Astrocyte (in vitro differentiated cells and primary cell): ENCODE measurements around the gene ST3GAL2. TPM values are rescaled to one million over a fixed set of nuclear protein-coding genes. Genes with fewer than 3 reads are reported as not detected.

ENCODE experiments used
- DNase-seq: peaks from one replicate; pipeline ENCODE4 v3.0.0-alpha.2; 2010; ENCODE audit warnings: low read depth
- FAIRE-seq: peaks from 2 replicates; lab custom pipeline; 2011; peaks lifted over from hg19 to GRCh38; lab: Jason Lieb, UNC
- H2AFZ ChIP-seq: 2 replicates; pipeline ENCODE4 v1.6.0; 2012; ENCODE audit warnings: low read depth, low read length, inconsistent platforms
- H3K27ac ChIP-seq: 2 replicates; pipeline ENCODE4 v1.5.1; 2011; ENCODE audit warnings: low read depth, low read length, inconsistent platforms
- H3K27me3 ChIP-seq: 2 replicates; pipeline ENCODE4 v1.6.0; 2011; ENCODE audit warnings: low read length, inconsistent platforms; ENCODE audit not compliant: insufficient read depth
- H3K36me3 ChIP-seq: 2 replicates; pipeline ENCODE4 v1.5.1; 2011; ENCODE audit warnings: low read length, inconsistent platforms; ENCODE audit not compliant: insufficient read depth
- H3K4me1 ChIP-seq: 2 replicates; pipeline ENCODE4 v1.5.1; 2011; ENCODE audit warnings: low read length, inconsistent platforms; ENCODE audit not compliant: insufficient read depth
- H3K4me2 ChIP-seq: 2 replicates; pipeline ENCODE4 v1.6.0; 2012; ENCODE audit warnings: low read length, inconsistent platforms
- H3K4me3 ChIP-seq: 2 replicates; pipeline ENCODE4 v1.5.1; 2011; ENCODE audit warnings: low read depth, mild to moderate bottlenecking, low read length, inconsistent platforms; ENCODE audit not compliant: insufficient read depth
- H3K79me2 ChIP-seq: 2 replicates; pipeline ENCODE4 v1.6.0; 2012; ENCODE audit warnings: mild to moderate bottlenecking, low read length, inconsistent platforms; ENCODE audit not compliant: insufficient read depth
- H3K9ac ChIP-seq: 2 replicates; pipeline ENCODE4 v1.6.0; 2012; ENCODE audit warnings: mild to moderate bottlenecking, low read length, inconsistent platforms
- H3K9me3 ChIP-seq: 2 replicates; pipeline ENCODE4 v1.5.1; 2012; ENCODE audit warnings: low read depth, mild to moderate bottlenecking, low read length, inconsistent platforms; ENCODE audit not compliant: insufficient read depth
- H4K20me1 ChIP-seq: 2 replicates; pipeline ENCODE4 v1.6.0; 2012; ENCODE audit warnings: low read length, inconsistent platforms; ENCODE audit not compliant: insufficient read depth
- H3K27ac Mint-ChIP-seq: one replicate; pipeline ENCODE4 v1.8.0; 2021; ENCODE audit warnings: mild to moderate bottlenecking, mixed read lengths; ENCODE audit not compliant: unreplicated experiment
- H3K27me3 Mint-ChIP-seq: one replicate; pipeline ENCODE4 v1.8.0; 2021; ENCODE audit warnings: low read depth, mixed read lengths; ENCODE audit not compliant: unreplicated experiment
- H3K36me3 Mint-ChIP-seq: one replicate; pipeline ENCODE4 v1.8.0; 2021; ENCODE audit warnings: low read depth, mixed read lengths; ENCODE audit not compliant: unreplicated experiment
- H3K4me1 Mint-ChIP-seq: one replicate; pipeline ENCODE4 v1.8.0; 2021; ENCODE audit warnings: low read depth, mixed read lengths; ENCODE audit not compliant: unreplicated experiment
- H3K4me3 Mint-ChIP-seq: one replicate; pipeline ENCODE4 v1.8.0; 2021; ENCODE audit warnings: mild to moderate bottlenecking, moderate library complexity, mixed read lengths; ENCODE audit not compliant: unreplicated experiment
- H3K9me3 Mint-ChIP-seq: one replicate; pipeline ENCODE4 v1.8.0; 2021; ENCODE audit warnings: mild to moderate bottlenecking, mixed read lengths; ENCODE audit not compliant: unreplicated experiment
- CTCF ChIP-seq: IDR thresholded peaks from 2 replicates; pipeline ENCODE4 v1.5.1; 2011; ENCODE audit warnings: low read depth, mild to moderate bottlenecking, inconsistent platforms, low read length, moderate library complexity; ENCODE audit not compliant: insufficient read depth
- EZH2 ChIP-seq: IDR thresholded peaks from 2 replicates; pipeline ENCODE4 v1.6.1; 2012; ENCODE audit warnings: mild to moderate bottlenecking, low read length, inconsistent platforms; ENCODE audit not compliant: insufficient read depth
- total RNA-seq: library from RNA; stranded (reverse); gene quantifications from 2 replicates; pipeline ENCODE4 v1.2.1, GENCODE V29; 2021

ST3GAL2 gene
- total RNA-seq, 1 donor from 2014 or later: 108 TPM

- H3K9me3 ChIP-seq: no peaks in the 10 kb centered on the region
Observed at GRCh38 chr16:70448075-70448474, 9.2 kb upstream of the ST3GAL2 start.

GRCh38 chr16:70444249-70445063 lies 5.6 kb upstream of the ST3GAL2 start:
- H3K27ac ChIP-seq: no peak overlapping the region
- peaks cover 5% of the 10 kb centered on the region for H3K4me1 Mint-ChIP-seq
- H4K20me1 ChIP-seq: no peaks in the 10 kb centered on the region
- H3K9me3 ChIP-seq: no peaks in the 10 kb centered on the region
- H3K4me2 ChIP-seq: no peak overlapping the region
- DNase-seq: no peak
- H3K27ac Mint-ChIP-seq: no peak overlapping the region
- H3K27me3 Mint-ChIP-seq: no peaks in the 10 kb centered on the region
- H3K9me3 Mint-ChIP-seq: peaks cover 2% of the 10 kb centered on the region
- no peaks in the 10 kb centered on the region for H3K4me1 ChIP-seq
- FAIRE-seq: no peak
- H3K79me2 ChIP-seq: no peaks in the 10 kb centered on the region
- H3K9ac ChIP-seq: no peak overlapping the region
- TF ChIP-seq EZH2 (no peak), CTCF (no peak)
- H2AFZ ChIP-seq: no peak overlapping the region
- no peaks in the 10 kb centered on the region for H3K27me3 ChIP-seq
- H3K36me3 Mint-ChIP-seq: no peaks in the 10 kb centered on the region
- H3K4me3 ChIP-seq: no peak overlapping the region
- no peak overlapping the region for H3K4me3 Mint-ChIP-seq
- H3K36me3 ChIP-seq: no peaks in the 10 kb centered on the region

More at GRCh38 chr16:70448075-70448474, 9.2 kb upstream of the ST3GAL2 start:
- no peaks in the 10 kb centered on the region for H3K36me3 ChIP-seq
- H2AFZ ChIP-seq: no peak overlapping the region
- no peaks in the 10 kb centered on the region for H3K27me3 ChIP-seq
- H3K4me1 Mint-ChIP-seq: peaks cover 5% of the 10 kb centered on the region
- no peaks in the 10 kb centered on the region for H3K36me3 Mint-ChIP-seq
- TF ChIP-seq EZH2: no peak
- TF ChIP-seq CTCF: no peak
- FAIRE-seq: no peak
- H3K9ac ChIP-seq: no peak overlapping the region
- no peak for DNase-seq
- H3K27ac ChIP-seq: no peak overlapping the region
- H3K27ac Mint-ChIP-seq: no peak overlapping the region
- no peaks in the 10 kb centered on the region for H3K4me1 ChIP-seq
- peaks cover 2% of the 10 kb centered on the region for H3K9me3 Mint-ChIP-seq
- H3K27me3 Mint-ChIP-seq: no peaks in the 10 kb centered on the region
- no peak overlapping the region for H3K4me3 Mint-ChIP-seq
- no peak overlapping the region for H3K4me2 ChIP-seq
- H3K4me3 ChIP-seq: no peak overlapping the region
- no peaks in the 10 kb centered on the region for H3K79me2 ChIP-seq
- no peaks in the 10 kb centered on the region for H4K20me1 ChIP-seq

GRCh38 chr16:70442344-70442743 lies 3.4 kb upstream of the ST3GAL2 start:
- no peak for FAIRE-seq
- H3K9me3 Mint-ChIP-seq: no peaks in the 10 kb centered on the region
- H2AFZ ChIP-seq: no peak overlapping the region
- H3K4me2 ChIP-seq: no peak overlapping the region
- H3K4me3 Mint-ChIP-seq: no peak overlapping the region
- H3K79me2 ChIP-seq: peaks cover 11% of the 10 kb centered on the region
- no peaks in the 10 kb centered on the region for H3K9me3 ChIP-seq
- H3K4me1 Mint-ChIP-seq: peaks cover 5% of the 10 kb centered on the region
- TF ChIP-seq CTCF (no peak), EZH2 (no peak)
- H3K27ac Mint-ChIP-seq: no peak overlapping the region
- no peaks in the 10 kb centered on the region for H3K36me3 Mint-ChIP-seq
- H3K27me3 ChIP-seq: no peaks in the 10 kb centered on the region
- H4K20me1 ChIP-seq: peaks cover 10% of the 10 kb centered on the region
- H3K4me3 ChIP-seq: no peak overlapping the region
- no peaks in the 10 kb centered on the region for H3K36me3 ChIP-seq
- no peak overlapping the region for H3K27ac ChIP-seq
- H3K4me1 ChIP-seq: peaks cover 5% of the 10 kb centered on the region
- no peak overlapping the region for H3K9ac ChIP-seq
- no peak for DNase-seq
- H3K27me3 Mint-ChIP-seq: no peaks in the 10 kb centered on the region
